Adipose tissue (tissue), 3 donors: ENCODE data around the gene UBALD2. TPM values are rescaled to one million over a fixed set of nuclear protein-coding genes. Genes with fewer than 3 reads are reported as not detected.
"Not testable (repeated sequence)": the region's sequence is repeated elsewhere in the genome, so short reads cannot be mapped to it uniquely, and the experiment has no call there.

Source experiments
- H3K27ac ChIP-seq: one replicate; pipeline ENCODE4 v1.5.1; 2013; ENCODE audit warnings: low read depth, low read length
- WGBS, 3 donors: extraction: QIAGEN DNeasy Blood & Tissue Kit; methylation state at CpG; one replicate each; pipeline ENCODE4 v1.1.7; 2013; 5-methylcytosine and 5-hydroxymethylcytosine counted together
- polyA plus RNA-seq, 3 donors: library from polyadenylated mRNA; stranded (reverse); fragments of 200-250 nt; gene quantifications; one replicate each; pipeline ENCODE4 v1.2.3, GENCODE V29; 2013
- donor health status: healthy with polysubstance abuse.
- donor health status: Bipolar disorder and iron deficiency.
- donor health status: healthy.

The UBALD2 gene
- polyA plus RNA-seq: 10 to 100 TPM; 14.4 to 43.7 (median 40.1) TPM

DNA sequence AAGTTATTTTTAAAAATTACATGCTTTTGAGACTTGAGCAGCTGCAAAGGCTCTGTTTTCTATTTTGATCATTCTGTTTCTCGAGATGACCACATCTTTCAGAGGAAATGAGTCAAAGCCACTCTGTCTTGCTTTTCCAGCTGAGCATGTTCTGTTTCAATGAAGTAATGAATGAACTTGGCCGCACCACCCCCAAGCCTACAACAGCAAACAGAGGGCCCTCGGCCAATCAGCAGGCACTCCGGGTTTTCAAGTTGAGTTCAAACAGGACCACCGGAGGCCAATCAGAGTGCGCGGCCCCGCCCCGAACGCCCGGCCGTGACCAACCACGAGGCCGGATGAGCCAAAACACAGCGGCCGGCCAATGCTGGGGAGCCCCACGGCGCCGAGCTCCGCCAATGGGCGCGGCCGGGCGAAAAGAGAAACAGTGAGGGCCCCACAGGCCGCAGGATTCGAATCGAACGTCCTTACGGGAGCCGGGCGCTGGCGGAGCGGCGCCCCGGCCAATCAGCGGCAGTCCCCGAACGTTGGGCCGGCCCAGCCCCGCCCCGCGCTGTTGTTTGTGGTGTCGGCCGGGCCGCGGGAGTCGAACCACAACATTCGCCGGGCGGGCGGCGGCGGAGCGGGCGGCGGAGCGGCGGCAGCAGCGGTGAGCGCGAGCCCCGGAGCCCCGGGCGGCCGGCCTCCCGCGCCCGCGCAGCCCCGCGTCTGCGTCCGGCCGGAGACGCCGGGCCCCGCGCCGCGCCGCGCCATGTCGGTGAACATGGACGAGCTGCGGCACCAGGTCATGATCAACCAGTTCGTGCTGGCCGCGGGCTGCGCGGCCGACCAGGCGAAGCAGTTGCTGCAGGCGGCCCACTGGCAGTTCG is at the start of gene UBALD2:
Gene UBALD2 (plus strand): TSS at position 594 of the 869 bp plus-strand sequence. CDS start 158 bp downstream, at position 752.
- 0% methylated on average over 61 to 94 of the region's 94 CpGs for WGBS, 3 donors

DNA sequence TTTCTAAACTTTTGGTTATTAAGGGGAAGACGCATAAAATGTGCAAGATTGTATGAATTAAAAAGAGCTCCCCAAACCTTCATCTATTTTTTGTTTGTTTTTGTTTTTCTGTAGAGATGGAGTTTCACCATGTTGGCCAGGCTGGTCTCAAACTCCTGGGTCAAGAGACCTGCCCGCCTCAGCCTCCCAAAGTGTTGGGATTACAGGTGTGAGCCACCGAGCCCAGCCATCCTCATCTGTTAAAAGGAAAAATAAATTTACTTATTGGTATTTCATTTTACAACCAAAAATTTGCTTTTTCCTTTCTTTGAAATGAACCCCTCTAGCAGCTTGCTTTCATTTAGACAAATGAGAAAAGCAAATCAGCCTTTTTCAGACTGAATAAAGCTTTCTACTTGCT is 48.1 kb upstream of the UBALD2 start:
- H3K27ac ChIP-seq: no peak overlapping the region
- 94 to 100% (median 99%) methylated on average over 3 of the region's 3 CpGs for WGBS, 3 donors

More for the DNA sequence above, at the start of gene UBALD2:
- H3K27ac ChIP-seq: no peak within 1 kb of the TSS

DNA sequence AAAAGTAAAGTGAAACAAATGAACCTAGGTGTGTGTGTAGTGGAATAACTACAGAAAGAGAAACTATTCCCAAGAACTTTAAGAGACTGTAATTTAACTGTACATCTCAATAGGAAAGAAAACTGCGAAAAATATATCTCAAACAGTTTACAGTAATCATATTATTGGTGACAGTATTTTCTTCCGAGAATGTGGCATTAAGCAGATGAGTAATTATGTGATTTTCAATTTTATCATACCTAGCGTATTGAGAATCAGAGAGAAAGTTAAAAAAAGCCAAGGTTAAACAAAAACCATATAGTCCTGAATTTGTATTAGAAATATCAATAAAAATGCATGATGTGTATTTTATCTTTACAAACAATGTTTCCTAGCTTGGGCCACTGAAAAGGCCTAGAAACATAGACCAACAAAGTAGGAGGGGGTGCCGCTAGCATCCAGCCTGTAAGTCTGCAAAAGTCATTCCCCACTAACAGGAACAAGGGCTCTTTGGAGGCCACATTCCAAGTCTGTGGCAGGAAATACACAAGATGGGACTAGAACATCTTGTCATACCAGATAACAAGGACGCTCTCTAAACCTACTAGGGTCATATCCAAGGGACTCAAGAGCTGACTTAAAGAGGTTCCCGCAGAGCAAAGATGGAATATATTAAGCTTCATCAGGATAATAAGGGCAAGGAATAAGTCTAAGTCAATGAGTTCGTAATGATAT is 45.3 kb upstream of the UBALD2 start:
- no peak overlapping the region for H3K27ac ChIP-seq
- WGBS, 3 donors: 90 to 93% (median 91%) methylated on average over 7 of the region's 7 CpGs

DNA sequence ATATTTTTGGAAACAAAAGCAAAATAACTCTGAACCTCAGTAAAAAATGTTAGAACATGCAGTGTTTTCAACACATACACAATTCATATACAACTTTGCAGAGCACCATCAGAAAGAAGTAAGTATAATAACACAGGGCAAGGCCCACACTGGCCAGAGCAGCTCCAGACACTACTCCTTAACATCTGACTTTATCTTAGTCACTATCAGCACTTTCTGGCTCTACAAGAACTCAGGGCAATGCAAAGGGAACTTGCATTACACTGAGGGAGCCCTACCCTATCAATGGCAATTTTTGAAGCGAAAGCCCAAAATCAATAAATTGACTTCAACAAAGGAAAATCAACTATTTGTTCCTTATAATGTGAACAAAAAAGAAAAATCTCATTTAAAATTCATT is 41.3 kb upstream of the UBALD2 start:
- H3K27ac ChIP-seq: no peak overlapping the region
- 97 to 100% (median 97%) methylated on average over 1 of the region's 1 CpG for WGBS, 3 donors

GRCh38 chr17:76225373-76226086 is 39.6 kb upstream of the UBALD2 start:
- not testable (repeated sequence) for H3K27ac ChIP-seq
- WGBS, 3 donors: 76 to 88% (median 83%) methylated on average over 6 to 7 of the region's 7 CpGs

- not testable (repeated sequence) for H3K27ac ChIP-seq
- WGBS, 3 donors: 88 to 94% (median 92%) methylated on average over 17 to 19 of the region's 19 CpGs
Measured at GRCh38 chr17:76226749-76227148, 38.4 kb upstream of the UBALD2 start.

DNA sequence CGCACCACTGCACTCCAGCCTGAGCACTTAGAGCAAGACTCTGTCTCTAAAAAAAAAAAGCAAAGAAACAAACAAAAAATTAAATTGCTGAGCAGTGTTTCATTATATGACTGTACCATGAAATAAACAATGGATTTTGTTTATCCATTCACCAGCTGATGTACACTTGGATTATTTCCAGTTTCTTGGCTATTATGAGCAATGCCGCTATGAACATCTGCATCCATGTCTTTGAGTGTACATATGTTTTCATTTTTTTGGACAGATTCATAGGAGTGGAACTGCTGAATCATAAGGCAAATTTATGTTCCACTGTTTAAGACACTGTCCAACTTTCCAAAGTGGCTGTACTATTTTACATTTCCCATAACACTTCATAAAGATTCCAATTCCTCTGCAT is 32.8 kb upstream of the UBALD2 start:
- whole genome bisulfite sequencing, 3 donors: 62 to 95% (median 74%) methylated on average over 2 of the region's 2 CpGs
- no peak overlapping the region for H3K27ac ChIP-seq

DNA sequence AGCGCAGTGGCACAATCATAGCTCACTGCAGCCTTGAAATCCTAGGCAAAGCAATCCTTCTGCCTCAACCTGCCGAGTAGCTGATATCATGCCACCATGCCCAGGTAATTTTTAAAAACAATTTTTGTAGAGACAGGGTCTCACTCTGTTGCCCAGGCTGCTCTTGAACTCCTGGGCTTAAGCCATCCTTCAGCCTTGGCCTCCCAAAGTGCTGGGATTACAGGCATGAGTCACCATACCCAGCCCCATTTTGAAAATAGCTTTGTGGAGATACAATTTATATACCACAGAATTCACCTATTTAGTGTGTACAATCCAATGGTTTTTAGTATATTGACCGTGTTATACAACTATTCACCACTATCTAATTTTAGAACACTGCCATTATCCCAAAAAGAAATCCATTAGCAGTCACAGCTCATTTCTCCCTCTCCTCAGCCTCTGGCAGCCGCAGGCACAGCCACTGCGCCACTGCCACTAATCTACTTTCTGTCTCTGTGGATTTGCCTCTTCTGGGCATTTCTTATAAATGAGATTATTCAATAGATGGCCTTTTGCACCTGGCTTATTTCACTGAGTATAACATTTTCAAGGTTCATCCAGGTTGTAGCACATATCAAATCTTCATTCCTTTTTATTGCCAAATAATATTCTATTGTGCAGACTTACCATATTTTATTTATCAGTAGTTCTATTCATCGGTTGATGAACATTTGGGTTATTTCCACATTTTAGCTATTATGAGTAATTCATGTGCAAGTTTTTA is 31.4 kb upstream of the UBALD2 start:
- WGBS, 3 donors: 93 to 95% (median 93%) methylated on average over 6 of the region's 6 CpGs

GRCh38 chr17:76234354-76234679 is 30.8 kb upstream of the UBALD2 start:
- WGBS, 3 donors: 74 to 81% (median 78%) methylated on average over 5 of the region's 5 CpGs
- H3K27ac ChIP-seq: no peak overlapping the region

More for the DNA sequence above, 31.4 kb upstream of the UBALD2 start:
- no peak overlapping the region for H3K27ac ChIP-seq

- H3K27ac ChIP-seq: no peak overlapping the region
- 95 to 96% (median 95%) methylated on average over 2 of the region's 2 CpGs for WGBS, 3 donors
Measured at GRCh38 chr17:76235883-76236282, 29.3 kb upstream of the UBALD2 start.

GRCh38 chr17:76236603-76237002 is 28.5 kb upstream of the UBALD2 start:
- H3K27ac ChIP-seq: no peak overlapping the region

DNA sequence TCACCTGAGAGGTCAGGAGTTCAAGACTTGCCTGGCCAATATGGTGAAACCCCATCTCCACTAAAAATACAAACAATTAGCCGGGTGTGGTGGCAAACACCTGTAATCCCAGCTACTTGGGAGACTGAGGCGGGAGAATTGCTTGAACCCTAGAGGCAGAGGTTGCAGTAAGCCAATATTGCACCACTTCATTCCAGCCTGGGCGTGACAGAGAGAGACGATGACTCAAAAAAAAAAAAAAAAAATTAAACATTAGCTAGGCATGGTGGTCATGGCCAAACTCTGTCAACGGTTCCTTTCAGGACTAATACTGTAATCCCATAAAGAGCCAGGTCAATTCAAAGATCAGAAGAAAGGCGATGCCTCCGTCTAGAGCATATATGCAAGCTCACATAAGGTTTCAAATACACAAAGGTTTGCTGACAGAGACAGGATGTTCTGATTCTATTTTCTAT is 27.3 kb upstream of the UBALD2 start:
- 69 to 85% (median 82%) methylated on average over 7 of the region's 7 CpGs for WGBS, 3 donors
- H3K27ac ChIP-seq: no peak overlapping the region

DNA sequence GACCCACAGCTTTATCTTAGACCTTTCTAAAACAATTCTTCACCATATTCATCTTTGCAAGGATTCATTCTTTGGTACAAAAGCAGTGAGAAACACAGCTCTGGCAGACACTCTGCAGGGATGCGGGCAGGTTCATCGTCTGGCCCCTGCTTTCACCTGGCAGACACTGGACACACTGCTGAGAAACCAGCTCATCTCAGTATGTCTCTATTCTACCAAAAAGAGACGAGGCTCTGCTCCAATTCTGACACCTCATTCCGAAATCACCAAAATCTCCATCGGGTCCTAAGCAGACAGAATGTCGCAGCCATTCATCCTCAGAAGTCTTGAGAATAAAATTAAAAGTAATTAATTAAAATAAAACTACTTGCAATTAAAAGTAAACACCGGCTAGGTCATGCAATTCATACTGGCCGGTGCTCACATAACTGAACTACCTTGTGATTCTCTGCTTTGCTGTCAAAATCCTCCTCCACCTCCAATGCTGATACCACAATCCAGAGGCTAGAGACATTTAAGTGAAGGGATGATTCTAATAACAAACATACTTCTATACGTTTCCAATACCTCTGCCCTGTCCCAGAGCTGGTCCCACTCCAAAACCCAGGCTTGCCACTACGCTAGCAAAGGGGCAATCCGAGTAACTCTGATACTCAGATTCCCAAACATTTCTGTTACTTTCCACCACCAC is 26.2 kb upstream of the UBALD2 start:
- no peak overlapping the region for H3K27ac ChIP-seq
- WGBS, 3 donors: 63 to 75% (median 68%) methylated on average over 11 of the region's 11 CpGs

DNA sequence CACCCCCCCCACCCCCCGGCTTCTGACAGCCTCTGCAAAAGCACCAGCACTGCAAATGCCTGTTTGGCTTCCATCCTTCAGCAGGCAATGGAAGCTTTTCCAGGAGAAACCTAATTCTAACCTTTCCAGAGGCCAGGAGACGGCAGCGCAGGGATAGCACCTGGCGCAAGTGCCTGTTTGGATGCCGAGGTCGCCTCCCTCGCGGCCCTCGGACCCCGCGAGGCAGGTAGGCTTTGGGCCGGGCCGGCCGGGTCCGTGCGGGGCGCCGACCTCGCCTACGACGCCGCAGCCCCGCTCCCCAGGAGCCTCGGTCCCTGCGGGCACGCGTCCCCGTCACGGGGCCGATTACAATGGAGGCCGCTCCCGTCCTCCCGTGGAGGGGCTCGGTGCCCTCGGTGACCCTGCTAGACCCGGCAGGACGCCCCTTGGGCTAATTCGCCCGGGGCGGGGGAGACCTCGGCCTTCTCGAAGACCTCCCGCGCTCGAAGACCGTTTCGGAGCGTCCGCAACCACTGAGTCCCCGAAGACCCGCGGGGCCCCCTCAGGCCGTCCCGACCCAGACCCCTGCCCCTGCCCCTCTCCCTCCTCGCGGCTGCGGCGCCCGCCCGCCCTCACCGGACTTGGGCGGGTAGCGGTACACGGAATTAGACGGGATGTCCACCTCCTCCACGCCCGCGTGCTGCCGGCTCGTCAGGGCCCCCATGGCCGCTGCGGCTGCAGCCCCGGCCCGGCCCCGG is 25.4 kb upstream of the UBALD2 start:
- WGBS, 3 donors: 7% methylated on average over 48 to 75 of the region's 75 CpGs
- no peak overlapping the region for H3K27ac ChIP-seq

GRCh38 chr17:76240461-76241203 is 24.5 kb upstream of the UBALD2 start, which contains the start of gene RNF157:
Gene RNF157, minus strand, starts transcription at chr17:76240493. Its CDS starts 253 bp downstream, at chr17:76240240.
- WGBS, 3 donors: 0 to 1% (median 0%) methylated on average over 24 to 95 of the region's 102 CpGs

DNA sequence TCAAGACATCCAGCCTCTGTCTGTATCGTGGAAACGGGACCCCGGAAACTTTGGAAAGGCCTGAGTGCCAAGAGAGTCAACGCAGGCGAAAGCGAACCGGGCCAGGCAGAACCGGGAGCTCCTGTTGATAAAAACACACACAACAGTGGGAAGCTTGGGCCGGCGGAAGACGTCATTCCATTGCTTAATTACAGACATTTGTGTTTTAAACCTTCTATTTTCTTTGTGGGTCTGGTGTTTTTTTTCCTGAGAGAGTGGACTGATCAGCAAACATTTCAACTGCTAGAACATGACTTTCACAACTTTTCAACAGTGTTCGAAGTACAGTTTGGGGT is 24.0 kb upstream of the UBALD2 start:
- no peak overlapping the region for H3K27ac ChIP-seq
- WGBS, 3 donors: 8 to 15% (median 12%) methylated on average over 12 of the region's 12 CpGs

More at GRCh38 chr17:76240461-76241203, 24.5 kb upstream of the UBALD2 start, which contains the start of gene RNF157:
- no peak within 1 kb of the TSS for H3K27ac ChIP-seq
